ENCODE data around the gene SLC6A8. TPM values are rescaled to one million over a fixed set of nuclear protein-coding genes. Genes with fewer than 3 reads are reported as not detected.

Gene SLC6A8
- 144 TPM for total RNA-seq
- long read RNA-seq, transcript SLC6A8-201 (13 exons, 3,763 nt), result major isoform, 24 of 130 reads
- long read RNA-seq, partial matches to known transcripts, result 40 of 130 reads
- long read RNA-seq, other reads (novel, unspliced or antisense), result 65 of 130 reads

DNA sequence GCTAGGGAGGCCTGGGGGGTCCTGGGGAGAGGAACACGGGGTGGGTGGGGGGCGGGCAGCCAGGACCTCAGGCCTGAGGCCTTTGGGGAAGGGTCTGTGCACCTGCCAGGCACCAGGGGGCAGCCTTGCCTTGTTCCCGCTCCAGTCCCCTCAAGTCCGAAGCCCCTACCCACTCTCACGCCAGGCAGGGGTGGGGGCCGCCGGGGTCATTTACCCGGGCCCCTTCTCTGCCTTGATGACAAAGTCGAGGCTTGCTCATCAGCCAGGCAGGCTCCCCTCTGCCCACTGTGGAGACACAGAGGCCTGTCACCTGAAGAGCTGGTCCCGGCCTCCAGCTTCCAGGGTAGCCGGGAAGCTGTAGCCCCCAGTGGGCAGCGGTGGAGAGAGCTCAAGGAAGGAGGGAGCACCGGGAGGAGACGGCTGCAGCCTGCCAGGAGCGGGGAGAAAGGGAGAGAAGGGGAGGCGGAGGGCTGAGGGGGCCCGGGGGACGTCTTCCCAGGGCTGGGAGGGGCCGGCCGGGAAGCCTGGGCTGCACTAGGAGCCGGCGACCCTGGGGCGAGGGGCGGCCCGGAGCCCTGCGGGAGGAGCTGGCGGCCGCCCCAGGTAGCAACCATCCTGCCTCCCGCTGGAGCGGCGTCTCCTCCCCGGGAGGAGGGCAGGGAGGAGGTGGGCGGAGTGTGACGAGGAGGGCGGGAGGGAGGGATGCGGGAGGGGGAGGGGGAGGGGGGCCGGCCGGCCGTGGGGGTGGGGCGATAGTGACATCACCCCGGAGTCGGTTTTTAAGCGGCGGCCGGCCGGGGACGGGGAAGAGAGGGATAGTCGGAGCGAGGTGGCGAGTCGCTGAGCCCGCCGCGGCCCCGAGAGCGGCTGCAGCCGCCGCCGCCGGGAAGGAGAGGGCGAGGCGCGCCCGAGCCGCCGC is at the start of gene SLC6A8:
Gene SLC6A8, plus strand, starts transcription at position 806 of the 919 bp plus-strand sequence. CDS start 649 bp downstream, outside the sequence.
- intact Hi-C loops (cut with DNase I), result no loop called here
- DNase-seq (ENCODE audit: low spot score), result peak; percentile 83

DNA sequence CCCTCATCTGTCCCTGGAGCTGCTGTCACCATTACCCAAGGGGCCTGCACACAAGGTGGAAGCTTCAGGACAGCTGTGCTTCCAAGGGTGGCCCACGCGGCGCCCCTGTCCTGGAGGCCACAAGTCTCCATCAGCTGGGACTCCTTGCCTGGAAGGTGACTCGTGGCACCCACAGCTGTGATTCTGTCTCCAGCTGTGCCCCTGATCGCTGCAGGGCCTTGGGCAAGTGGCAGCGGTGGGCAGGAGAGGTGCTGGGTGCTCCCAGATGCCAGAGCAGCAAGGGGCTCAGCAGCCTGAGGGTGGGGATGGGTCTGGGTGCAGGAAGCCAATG is 49.7 kb upstream of the SLC6A8 start:
- intact Hi-C loops (cut with DNase I), result no loop called here

DNA sequence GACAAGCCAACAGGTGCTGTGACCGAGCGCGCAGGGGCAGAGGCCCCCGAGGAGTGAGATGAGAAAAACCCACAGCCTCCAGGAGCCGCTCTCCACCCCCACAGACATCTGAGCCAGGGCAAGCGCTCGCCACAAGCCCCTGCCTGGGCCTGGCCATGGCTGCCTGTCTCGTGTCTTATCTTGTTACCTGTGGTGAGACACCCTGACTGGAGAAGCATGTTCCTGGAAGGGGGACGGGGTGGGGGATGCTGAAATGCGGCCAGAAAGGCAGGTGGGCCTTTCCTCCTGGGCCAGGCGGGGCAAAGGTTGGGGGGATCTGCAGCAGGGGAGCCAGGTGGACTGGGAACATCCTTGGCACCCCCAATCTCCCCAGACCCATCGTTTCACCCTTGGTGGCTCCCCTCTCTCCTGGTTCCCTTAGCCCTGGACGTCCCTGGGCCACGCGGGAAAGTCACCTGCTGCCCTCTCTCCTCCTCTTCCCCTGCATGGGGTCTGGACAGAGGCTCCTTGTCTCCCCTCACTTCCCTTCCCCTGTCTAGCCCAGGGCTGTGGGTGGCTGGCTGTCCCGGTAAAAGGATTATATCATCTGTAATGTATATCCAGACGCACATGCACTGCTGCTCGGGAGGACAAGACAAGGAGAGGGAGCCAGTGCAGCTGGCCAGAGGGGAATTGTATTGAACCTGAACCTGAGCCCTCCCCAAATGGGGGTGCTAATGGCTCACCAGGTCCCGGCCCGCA is 49.1 kb upstream of the SLC6A8 start:
- DNase-seq (ENCODE audit: low spot score), result peak; percentile 72
- intact Hi-C loops (cut with DNase I), result no loop called here

More for the DNA sequence above, 49.7 kb upstream of the SLC6A8 start:
- no peak for DNase-seq (ENCODE audit: low spot score)

DNA sequence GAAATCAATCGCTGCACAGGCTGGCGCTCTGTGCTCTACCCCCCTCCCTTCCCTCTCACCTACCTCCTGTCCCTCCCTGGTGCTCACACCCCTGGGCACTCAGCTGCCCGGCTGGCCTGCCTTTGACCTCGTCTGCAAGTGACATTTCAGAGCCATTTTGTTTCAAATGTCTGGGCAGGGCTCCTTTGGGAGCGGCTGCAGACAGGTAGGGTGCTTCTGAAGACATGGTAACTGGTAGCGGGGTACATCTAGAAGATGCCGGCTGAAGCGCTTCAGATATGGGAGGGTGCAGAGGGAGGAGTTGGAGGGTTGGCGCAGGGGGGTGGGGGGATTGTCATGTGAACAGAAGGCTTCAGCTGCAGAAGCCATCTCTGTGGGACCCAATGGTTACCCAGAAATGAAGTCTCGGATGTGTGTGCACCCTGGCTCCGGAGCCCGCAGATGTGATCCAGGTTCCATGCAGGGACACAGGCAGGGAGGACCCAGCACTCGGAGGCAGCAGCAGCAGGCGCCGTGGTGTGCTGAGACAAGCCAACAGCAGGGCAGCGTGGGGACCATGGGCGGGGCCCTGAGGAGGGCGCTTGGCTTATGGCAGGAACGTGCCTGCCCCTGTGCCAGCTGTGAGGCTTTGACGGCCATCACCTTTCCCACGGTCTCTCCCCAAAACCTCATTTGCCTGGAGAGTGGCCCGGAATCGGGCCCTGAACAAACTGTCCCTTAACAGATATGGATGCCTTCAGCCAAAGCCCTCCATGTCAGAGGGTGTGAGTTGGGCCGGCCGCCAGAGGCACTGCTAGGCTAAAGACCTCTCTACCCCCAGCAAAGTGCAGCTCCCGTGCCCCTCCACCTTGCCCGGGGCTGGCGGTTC is 48.3 kb upstream of the SLC6A8 start:
- intact Hi-C loops (cut with DNase I), result no loop called here
- peak; percentile 71 for DNase-seq (ENCODE audit: low spot score)

DNA sequence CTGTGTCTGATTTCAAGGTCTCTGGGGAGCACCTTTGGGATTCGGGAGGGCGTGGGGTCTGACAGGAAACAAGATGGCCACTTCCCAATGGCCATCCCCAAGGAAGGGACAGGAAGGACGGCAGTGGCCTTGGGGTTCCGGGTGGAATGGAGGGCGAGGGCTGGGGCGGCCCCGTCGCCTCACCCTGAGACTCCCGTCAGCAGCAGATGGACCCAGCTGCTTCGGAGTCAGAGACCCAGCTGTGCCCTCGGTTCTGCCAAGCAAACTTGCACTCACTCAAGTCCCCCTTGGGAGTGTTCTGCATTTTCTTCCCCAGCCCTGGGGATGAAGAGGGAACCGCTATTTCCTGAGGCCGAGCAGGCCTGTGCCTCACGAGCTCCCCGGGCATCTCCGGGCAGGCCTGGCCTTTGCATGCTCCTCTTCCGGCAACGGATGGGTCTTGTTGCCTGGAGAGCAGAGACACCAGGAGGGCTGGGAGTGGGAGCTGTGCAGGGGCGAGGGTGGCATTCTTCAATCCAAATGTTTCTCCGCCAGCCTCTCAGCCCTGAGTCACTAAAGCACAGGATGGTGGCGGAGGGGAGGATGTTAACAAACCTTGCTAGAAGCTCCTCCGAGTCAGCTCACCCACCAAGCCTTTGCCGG is 47.6 kb upstream of the SLC6A8 start:
- peak; percentile 65 for DNase-seq (ENCODE audit: low spot score)

DNA sequence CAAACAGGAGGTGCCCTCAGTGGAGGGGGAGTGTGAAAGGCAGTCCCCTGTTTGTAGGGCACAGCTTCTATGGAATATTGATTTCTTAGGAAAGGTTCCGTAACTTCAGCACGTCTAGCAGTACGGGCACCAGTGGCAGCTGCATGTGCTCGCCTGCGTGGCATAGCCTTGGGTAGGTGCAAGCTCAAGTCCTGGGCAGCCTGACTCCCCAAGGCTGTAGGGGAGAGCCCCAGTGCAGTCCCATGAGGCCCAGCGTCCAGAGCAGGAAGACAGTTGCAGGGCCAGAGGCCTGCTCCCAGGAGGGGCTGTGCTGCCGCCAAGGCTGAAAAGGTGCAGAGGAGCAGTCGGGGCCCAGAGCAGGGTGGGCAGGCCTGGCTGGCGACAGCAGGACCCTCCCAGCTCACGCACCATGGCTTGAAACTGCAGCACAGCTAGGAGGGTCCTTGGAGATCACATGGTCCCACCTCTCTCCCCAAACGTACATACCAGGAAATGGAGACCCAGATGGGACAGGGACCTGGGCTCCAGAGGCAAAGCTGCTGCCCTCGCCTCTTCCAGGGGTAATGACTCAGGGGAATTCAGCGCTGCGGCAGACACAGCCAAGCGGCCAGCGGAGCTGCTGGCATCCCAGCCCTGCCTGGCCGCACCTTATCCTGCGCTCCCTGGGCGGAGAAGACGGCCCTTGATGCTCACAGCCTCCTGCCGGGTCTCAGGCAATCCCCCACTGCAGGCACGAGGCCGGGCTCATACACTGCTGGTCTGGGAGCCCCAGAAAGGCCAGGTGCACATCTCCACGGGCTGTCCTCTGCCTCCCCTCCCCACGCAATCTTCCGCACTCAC is 46.8 kb upstream of the SLC6A8 start:
- DNase-seq (ENCODE audit: low spot score), result peak; percentile 71
- intact Hi-C loops (cut with DNase I), result no loop called here

More for the DNA sequence above, 47.6 kb upstream of the SLC6A8 start:
- intact Hi-C loops (cut with DNase I), result no loop called here

DNA sequence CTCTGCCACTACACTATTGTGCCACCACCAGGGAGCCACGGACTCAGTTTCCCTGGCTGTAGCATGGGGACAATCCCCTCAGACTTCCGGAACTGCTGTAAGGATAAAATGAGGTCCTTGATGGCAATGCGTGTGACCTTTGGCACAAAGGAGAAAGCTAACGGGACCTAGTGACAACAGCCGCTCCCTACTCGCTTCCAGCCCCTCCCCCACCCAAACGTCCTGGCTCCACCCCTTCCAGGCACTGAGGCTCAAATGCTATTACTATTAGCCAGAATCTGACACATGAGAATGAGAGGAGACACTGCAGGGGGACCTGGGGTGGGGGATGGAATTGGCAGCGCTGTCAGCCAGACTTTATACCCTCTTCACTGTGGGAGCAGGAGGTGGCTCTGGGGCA is 46.1 kb upstream of the SLC6A8 start:
- DNase-seq (ENCODE audit: low spot score), result no peak
- intact Hi-C loops (cut with DNase I), result no loop called here

DNA sequence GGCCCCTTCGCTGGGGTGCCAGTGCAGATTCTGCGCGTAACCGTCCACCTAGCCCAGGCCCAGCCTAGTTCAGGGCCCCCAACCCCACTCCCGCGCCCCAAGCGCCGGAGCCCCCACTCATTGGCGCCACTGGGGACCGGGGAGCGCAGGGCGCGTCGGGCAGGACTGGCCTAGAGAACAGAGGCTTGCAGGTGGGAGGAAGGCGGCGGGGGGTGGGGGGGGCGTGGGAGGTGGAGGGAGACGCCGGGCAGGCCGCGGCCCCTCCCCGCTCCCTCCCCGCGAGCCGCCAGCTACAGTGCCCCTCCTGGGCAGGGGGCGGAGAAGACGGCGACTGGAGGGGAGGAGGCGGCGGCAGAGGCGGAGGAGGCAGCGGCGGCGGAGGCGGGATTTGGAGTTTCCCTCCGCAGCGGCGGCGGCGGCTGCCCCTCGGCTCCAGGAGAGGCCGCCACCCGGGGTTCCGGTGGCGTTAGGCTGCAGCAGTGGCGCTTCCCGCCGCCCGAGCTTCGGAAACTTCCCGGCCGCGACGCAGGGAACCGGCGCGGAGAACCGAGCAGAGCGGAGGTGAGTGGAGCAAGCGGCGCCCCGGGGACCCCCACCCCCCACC is 45.6 kb upstream of the SLC6A8 start:
- peak; percentile 54 for DNase-seq (ENCODE audit: low spot score)
- intact Hi-C loops (cut with DNase I), result no loop called here

DNA sequence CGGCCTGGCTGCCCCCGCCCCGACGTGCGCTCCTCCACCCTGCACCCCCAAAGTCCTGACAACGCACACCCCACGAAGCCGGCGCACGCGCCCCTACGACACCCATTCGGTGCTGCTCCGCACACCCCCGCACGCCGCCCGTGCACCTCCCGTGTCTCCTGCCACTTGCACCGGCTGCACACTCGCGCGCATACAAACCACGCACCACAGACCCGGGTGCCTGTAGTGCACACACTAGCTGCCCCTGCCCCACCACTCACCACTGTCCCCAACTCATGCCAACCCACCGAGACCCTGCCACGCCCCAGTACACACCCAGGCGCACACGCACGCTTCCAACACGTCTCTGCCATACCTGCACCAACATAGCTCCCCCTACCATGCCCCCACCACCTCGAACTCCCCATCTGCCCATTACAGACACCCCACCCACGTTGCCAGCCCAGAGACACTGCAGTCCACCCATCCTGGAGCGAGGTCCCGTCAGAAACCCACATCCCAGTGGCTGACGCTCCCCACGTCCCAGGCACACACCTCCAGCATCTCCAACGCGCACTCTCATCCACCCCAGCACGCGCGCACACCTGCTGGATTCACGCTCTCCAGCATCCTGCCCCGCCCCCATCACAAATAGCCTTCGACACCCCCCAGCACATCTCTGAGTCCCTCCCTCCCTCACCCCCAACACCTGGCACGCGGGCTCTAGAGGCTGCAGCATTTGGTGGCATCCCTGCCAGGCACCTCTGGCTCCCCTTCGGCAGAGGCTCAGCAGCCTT is 44.9 kb upstream of the SLC6A8 start:
- intact Hi-C loops (cut with DNase I), result no loop called here
- DNase-seq (ENCODE audit: low spot score), result peak; percentile 71

DNA sequence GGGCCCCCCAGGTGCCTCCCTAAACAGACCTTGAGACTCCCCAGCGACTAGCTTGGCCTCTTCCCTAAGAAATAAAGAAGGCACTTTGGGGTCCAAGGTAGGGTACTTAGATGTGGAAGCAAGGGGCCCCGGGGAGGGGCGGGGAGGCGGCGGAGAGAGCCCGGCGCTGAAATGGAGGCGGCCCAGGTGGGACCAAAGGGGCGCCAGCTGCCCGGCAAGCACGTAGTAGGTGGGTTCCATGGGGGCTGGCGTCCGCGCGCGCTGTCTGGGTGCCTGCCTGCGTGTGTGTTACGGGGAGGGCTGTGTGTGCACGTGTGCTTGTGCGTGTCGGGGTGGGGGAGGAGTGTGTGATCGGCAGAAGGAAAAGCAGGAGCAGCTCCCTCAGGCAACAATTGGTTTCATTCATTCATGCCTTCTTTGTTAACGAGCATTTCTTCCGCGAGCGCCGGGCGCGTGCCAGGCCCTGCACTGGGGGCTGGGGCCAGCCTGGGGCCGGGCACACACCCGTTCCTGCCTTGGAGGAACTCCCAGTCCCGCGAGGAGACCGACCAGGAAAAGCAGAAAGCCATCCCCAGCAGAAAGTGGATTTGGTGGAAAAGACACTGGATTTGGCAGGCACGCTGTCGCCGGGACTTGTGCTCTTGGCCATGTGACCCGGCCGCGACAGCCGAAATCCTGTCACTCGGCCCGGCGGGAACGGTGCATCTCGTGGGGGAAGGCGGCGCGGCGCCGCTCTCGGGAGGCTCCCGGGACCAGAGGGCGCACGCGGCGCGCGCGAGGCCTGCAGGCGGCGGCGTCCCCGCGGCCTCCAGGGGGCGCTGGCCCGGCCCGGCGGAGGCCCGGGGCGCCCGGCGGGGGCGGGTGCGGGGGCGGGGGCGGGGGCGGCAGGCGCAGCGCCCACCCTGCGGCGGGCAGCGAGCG is 44.0 kb upstream of the SLC6A8 start:
- peak; percentile 41 for DNase-seq (ENCODE audit: low spot score)
- intact Hi-C loops (cut with DNase I), result no loop called here

DNA sequence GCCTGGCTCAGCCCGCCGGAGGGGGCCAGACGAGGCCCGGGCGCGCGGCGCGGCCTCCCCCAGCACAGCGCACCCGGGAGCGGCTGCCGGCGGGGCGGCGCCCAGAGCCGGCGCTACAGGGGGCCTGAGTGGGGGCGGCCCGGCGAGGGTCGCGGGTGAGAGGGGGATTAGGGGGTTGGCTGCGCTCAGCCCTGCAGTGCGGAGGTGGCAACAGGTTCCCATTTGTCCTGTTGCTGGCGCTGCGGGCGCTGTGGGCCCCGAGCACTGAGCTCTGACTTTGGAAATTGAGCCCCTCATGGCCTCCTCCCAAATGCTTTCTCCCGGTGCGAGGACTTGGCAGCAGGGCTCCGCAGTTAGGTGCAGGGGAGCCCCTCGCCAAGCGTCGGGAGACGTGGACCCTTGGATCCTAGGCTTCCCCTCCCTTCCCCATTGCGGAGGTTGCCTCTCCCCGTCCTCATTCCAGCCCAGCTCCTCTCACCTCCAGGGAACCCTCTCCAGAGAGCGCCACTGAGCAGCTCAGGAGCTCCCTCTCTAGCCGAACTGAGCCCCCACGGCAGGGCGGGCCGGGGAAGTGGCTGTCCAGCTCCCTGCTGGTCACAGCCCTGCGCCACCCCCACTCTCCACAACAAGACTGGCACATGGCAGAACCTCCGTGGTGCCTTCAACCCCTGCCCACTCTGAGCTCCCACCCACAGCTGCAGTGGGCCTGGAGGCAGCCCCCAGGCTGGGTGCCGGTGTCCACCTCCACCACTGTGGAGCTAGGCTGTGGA is 43.2 kb upstream of the SLC6A8 start:
- intact Hi-C loops (cut with DNase I), result no loop called here
- no peak for DNase-seq (ENCODE audit: low spot score)

DNA sequence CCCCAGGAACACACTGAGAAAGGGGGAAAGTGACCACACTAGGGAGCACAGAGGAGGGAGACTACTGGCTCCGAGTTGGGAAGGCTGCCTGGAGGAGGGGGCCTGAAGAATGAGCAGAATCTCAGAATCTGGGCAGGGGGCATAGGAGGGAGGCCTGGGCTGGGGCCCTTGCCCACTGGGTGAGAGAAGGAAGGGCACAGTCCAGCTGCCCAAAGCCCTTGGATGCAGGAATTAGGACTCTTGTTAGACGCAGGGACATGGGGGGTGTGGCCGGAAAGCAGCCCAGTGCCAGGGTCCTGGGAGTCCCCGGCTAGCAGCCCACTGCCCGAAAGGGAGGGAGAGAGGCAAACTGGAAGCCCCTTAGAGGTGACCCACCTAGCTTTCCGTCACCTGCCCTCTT is 42.6 kb upstream of the SLC6A8 start:
- intact Hi-C loops (cut with DNase I), result no loop called here
- DNase-seq (ENCODE audit: low spot score), result no peak

DNA sequence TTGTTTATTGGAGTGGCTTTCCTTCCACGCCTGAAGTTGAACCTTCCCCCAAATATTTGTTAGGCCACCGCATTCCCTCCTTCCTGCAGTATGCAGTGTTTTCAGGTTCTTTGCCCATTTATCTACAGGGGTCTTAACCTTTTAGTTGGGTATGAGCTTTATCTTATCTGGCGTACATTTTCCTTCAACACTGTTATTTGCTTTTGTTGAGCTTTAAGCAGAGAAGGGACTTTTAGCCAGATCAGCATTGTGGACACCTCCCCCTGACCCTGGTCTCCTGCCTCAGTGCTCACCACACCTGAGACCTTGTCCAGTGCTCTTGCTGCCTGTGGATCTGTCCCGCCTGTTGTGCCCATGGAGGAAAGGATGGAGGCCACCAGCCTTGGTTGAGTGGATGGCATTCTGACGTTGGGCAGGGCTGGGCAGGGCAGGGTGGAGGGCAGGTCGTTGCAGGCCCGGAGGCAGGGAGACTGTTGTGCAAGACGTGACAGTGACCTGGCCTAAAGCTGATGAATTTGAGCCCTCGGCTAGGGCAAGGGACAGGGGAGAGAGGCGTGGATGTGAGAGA is 41.7 kb upstream of the SLC6A8 start:
- no peak for DNase-seq (ENCODE audit: low spot score)
- intact Hi-C loops (cut with DNase I), result no loop called here

DNA sequence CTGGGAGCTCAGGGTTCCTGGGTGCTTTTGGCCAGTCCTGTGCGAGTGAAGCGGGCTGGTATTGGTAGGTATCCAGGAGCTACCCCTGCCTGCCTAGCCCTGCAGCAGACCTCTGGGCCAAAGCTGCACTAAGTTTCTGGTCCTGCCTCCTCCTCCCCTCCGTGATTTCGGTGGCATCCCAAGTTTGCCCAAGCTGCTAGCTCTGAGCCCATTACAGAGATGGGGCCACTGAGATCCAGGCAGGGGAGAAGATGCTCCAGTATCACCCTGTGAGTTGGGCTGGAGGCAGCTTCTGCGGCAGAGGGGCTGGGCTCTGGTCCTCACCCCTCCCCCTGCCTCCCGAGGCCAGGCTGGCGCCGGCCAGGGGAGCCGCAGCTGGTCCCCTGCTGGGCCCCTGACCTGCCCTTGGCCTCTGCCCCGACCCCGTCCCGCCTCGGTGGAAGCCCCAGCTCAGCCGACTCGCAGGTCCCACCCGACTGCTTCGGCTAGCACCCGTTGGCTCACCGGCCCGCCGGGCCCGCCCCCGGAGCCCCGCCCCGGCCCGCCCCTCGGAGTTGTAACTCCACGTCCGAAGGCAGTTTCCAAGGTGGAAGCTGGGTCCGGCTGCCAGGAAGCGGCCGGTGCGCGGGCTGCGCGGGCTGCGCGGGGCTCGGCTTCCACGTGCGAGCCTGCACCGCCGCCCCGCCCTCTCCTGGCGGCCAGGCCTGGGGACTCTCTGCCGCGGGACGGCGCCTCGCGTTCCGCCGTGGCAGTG is 40.9 kb upstream of the SLC6A8 start, which contains the start of gene DUSP9:
Gene DUSP9, plus strand, starts transcription at position 584 of the 754 bp plus-strand sequence. CDS start 751 bp downstream, outside the sequence.
- DNase-seq (ENCODE audit: low spot score), result no peak

More for the DNA sequence above, 40.9 kb upstream of the SLC6A8 start, which contains the start of gene DUSP9:
- intact Hi-C loops (cut with DNase I), result no loop called here

Data from cardiac septum (tissue), 1 donor.